Ishikawa (cell line): ENCODE measurements around the gene STPG3.

Source experiments
- CEBPB ChIP-seq: IDR thresholded peaks from 2 replicates; pipeline ENCODE4 v1.6.1; 2012
- CREB1 ChIP-seq: IDR thresholded peaks from 2 replicates; pipeline ENCODE4 v1.6.1; 2012; ENCODE audit warnings: low read depth
- EP300 ChIP-seq: IDR thresholded peaks from 2 replicates; pipeline ENCODE4 v1.6.1; 2012; ENCODE audit warnings: borderline replicate concordance
- FOXM1 ChIP-seq: IDR thresholded peaks from 2 replicates; pipeline ENCODE4 v1.6.1; 2012; ENCODE audit warnings: low read depth, borderline replicate concordance
- MAX ChIP-seq: IDR thresholded peaks from 2 replicates; pipeline ENCODE4 v1.6.1; 2012
- NFIC ChIP-seq: IDR thresholded peaks from 2 replicates; pipeline ENCODE4 v1.6.1; 2012
- RAD21 ChIP-seq: IDR thresholded peaks from 2 replicates; pipeline ENCODE4 v1.6.1; 2012; ENCODE audit warnings: low read depth
- REST ChIP-seq: IDR thresholded peaks from 2 replicates; pipeline ENCODE4 v1.6.1; 2012; ENCODE audit warnings: low read depth, mild to moderate bottlenecking
- TAF1 ChIP-seq: IDR thresholded peaks from 2 replicates; pipeline ENCODE4 v1.6.1; 2012; ENCODE audit warnings: low read depth, mild to moderate bottlenecking
- TEAD4 ChIP-seq: IDR thresholded peaks from 2 replicates; pipeline ENCODE4 v1.6.1; 2012
- YY1 ChIP-seq: IDR thresholded peaks from 2 replicates; pipeline ENCODE4 v1.6.1; 2012; ENCODE audit warnings: low read depth
- ZBTB7A ChIP-seq: IDR thresholded peaks from 2 replicates; pipeline ENCODE4 v1.6.1; 2012; ENCODE audit warnings: low read depth
- TF ChIP-seq, protein P1 (sequence below): IDR thresholded peaks from 2 replicates; pipeline ENCODE4 v1.6.1; 2012

GRCh38 chr9:137202966-137203365, 48.1 kb upstream of the STPG3 start:
- TF ChIP-seq REST = no peak
- no peak for TF ChIP-seq RAD21
- TF ChIP-seq YY1 = no peak
- TF ChIP-seq FOXM1 = no peak
- no peak for TF ChIP-seq MAX
- no peak for TF ChIP-seq TAF1
- TF ChIP-seq TEAD4 = no peak
- TF ChIP-seq EP300 = no peak
- no peak for TF ChIP-seq CEBPB
- no peak for TF ChIP-seq ZBTB7A
- TF ChIP-seq, protein P1, sequence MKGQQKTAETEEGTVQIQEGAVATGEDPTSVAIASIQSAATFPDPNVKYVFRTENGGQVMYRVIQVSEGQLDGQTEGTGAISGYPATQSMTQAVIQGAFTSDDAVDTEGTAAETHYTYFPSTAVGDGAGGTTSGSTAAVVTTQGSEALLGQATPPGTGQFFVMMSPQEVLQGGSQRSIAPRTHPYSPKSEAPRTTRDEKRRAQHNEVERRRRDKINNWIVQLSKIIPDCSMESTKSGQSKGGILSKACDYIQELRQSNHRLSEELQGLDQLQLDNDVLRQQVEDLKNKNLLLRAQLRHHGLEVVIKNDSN = no peak
- no peak for TF ChIP-seq CREB1
- no peak for TF ChIP-seq NFIC
